ENCODE data around the gene ROR1. TPM values are rescaled to one million over a fixed set of nuclear protein-coding genes. Genes with fewer than 3 reads are reported as not detected.

The ROR1 gene
- total RNA-seq, 6 experiments from 2014 or later = 0.04 to 0.58 (median 0.37) TPM

DNA sequence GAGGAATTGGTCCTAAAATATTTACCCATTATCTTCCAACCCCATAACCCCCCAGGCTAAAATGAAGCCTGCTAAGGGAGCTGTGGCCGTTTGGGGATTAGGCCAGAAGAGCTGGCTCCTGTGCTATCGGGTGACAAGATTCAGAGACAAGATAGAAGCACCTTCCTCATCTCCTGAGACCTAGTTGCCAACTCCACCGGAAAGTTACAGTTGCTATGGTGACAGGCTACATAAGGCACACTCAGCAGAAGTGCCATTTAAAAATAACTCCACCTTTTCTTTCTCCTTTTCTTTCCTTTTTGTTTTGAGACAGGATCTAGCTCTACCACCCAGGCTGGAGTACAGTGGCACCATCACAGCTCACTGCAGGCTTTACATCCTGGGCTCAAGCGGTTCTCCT, 43.6 kb upstream of the ROR1 start:
- no peak for DNase-seq
- TF ChIP-seq, protein P1, sequence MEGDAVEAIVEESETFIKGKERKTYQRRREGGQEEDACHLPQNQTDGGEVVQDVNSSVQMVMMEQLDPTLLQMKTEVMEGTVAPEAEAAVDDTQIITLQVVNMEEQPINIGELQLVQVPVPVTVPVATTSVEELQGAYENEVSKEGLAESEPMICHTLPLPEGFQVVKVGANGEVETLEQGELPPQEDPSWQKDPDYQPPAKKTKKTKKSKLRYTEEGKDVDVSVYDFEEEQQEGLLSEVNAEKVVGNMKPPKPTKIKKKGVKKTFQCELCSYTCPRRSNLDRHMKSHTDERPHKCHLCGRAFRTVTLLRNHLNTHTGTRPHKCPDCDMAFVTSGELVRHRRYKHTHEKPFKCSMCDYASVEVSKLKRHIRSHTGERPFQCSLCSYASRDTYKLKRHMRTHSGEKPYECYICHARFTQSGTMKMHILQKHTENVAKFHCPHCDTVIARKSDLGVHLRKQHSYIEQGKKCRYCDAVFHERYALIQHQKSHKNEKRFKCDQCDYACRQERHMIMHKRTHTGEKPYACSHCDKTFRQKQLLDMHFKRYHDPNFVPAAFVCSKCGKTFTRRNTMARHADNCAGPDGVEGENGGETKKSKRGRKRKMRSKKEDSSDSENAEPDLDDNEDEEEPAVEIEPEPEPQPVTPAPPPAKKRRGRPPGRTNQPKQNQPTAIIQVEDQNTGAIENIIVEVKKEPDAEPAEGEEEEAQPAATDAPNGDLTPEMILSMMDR (IDR thresholded peaks at IDR 0.05) = no peak
- TF ChIP-seq POLR2A (IDR thresholded peaks at IDR 0.05) = no peak
- 68% methylated on average over 4 of the region's 4 CpGs for WGBS (ENCODE audit: insufficient coverage, low coverage, low lambda C conversion rate, missing lambda C conversion rate)
- Histone ChIP-seq H3K4me1 (no peaks in the 10 kb centered on the region), H3K9me3 (no peaks in the 10 kb centered on the region), H3K27ac (no peak overlapping the region), H3K4me3 (no peak overlapping the region), H3K27me3 (no peaks in the 10 kb centered on the region), H3K36me3 (no peaks in the 10 kb centered on the region)
- no peak for ATAC-seq
- intact Hi-C loops (cut with DNase I) = no loop called here

DNA sequence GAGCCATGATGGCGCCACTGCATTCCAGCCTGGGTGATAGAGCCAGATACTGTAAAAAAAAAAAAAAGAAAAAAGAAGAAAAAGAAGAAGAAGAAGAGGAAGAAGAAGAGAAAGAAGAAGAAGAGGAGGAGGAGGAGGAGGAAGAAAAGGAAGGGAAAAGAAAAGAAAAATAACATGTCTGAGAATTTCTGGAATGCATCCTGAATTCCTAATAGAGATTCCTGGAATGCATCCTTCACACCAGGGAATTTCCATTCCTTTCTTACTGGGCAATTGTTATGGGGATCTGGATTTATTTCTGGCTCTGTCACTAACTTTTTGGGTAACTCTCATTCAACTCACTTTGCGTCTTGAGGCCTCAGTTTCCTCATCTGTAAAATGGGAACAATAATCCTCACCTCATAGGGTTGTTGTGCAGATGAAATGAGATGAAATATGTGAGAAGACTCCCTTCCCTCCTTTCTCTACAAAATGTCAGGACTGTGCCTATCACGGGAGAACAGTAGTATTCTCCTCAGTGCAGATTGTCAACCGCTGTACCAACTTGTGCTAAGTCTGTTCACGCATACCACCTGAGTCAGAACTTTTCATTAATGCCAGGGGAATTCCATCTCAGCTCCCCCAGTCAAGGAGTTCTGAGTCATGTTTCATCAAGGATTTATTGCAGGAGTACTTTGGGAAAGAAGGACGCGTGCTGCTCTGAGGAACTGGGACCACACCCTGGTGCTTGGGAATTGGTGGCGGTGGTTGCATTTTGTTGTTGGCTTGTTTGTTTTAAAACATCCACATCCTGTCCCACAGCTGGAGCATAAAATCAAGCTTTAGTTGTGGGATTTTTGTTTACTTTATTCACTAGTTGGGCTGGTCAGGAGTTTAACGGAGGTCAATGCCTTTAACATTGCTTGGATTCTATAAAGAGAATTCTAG, 42.4 kb upstream of the ROR1 start:
- no peaks in the 10 kb centered on the region for H3K9me3 ChIP-seq
- TF ChIP-seq POLR2A (IDR thresholded peaks at IDR 0.05) = no peak
- TF ChIP-seq, protein P1 (IDR thresholded peaks at IDR 0.05) = no peak
- no peak overlapping the region for H3K4me3 ChIP-seq
- no peaks in the 10 kb centered on the region for H3K27me3 ChIP-seq
- intact Hi-C loops (cut with DNase I) = no loop called here
- no peaks in the 10 kb centered on the region for H3K4me1 ChIP-seq
- no peaks in the 10 kb centered on the region for H3K36me3 ChIP-seq
- no peak overlapping the region for H3K27ac ChIP-seq
- ATAC-seq (peak in 1 of 4 donors; percentile 10), DNase-seq (no peak)
- 80% methylated on average over 9 of the region's 9 CpGs for WGBS (ENCODE audit: insufficient coverage, low coverage, low lambda C conversion rate, missing lambda C conversion rate)

DNA sequence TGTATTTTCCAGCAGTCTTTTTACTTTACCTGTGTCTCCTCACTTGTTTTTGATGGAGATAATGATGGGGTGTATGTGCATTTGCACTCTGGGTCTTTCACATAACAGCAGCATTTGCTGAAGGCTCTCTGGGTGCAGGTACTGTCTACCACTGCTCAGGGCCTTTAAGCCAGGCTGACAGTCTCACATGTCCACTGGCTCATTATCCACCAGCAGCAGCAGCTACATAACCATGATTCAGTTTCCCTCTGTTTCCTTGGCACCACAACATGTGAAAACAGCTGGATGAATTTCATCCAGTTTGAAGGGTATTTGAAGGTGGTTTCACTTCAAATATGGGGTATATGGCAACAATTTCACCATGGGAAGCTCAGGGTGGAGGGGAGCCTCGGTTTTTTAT, 41.2 kb upstream of the ROR1 start:
- DNase-seq (no peak), ATAC-seq (no peak)
- no peak for TF ChIP-seq POLR2A (IDR thresholded peaks at IDR 0.05)
- TF ChIP-seq, protein P1 (IDR thresholded peaks at IDR 0.05) = no peak
- WGBS (ENCODE audit: insufficient coverage, low coverage, low lambda C conversion rate, missing lambda C conversion rate) = 50% methylated on average over 1 of the region's 1 CpG
- Histone ChIP-seq H3K9me3 (no peaks in the 10 kb centered on the region), H3K27ac (no peak overlapping the region), H3K36me3 (no peaks in the 10 kb centered on the region), H3K4me1 (no peaks in the 10 kb centered on the region), H3K4me3 (no peak overlapping the region), H3K27me3 (no peaks in the 10 kb centered on the region)
- intact Hi-C loops (cut with DNase I) = no loop called here

DNA sequence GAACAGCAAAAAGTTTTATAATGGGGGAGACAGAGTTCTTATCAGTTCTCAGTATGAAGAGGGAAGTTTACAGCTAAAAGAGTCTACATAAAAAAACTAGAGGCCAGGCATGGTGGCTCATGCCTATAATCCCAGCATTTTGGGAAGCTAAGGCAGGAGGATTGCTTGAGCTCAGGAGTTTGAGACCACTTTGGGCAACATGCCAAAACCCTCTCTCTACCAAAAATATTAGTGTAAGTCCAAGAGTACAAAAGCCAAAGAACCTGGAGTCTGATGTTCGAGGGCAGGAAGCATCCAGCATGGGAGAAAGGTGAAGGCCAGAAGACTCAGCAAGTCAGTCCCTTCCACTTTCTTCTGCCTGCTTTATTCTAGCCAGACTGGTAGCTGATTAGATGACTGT, 35.0 kb upstream of the ROR1 start:
- TF ChIP-seq, protein P1 (IDR thresholded peaks at IDR 0.05) = no peak
- TF ChIP-seq POLR2A (IDR thresholded peaks at IDR 0.05) = no peak
- ATAC-seq = no peak

More for the DNA sequence above, 35.0 kb upstream of the ROR1 start:
- no peak overlapping the region for H3K27ac ChIP-seq
- WGBS (ENCODE audit: insufficient coverage, low coverage, low lambda C conversion rate, missing lambda C conversion rate) = no CpG with 5 or more reads among the region's 1 CpG
- H3K4me1 ChIP-seq = no peaks in the 10 kb centered on the region
- no peaks in the 10 kb centered on the region for H3K27me3 ChIP-seq
- no peak overlapping the region for H3K4me3 ChIP-seq
- H3K36me3 ChIP-seq = no peaks in the 10 kb centered on the region
- intact Hi-C loops (cut with DNase I) = no loop called here
- H3K9me3 ChIP-seq = no peaks in the 10 kb centered on the region
- no peak for DNase-seq

Data from right lobe of liver (tissue), 6 donors.